ENCODE data around the gene PIGL.

The PIGL gene

GRCh38 chr17:16363749-16364536 lies 146.9 kb downstream of the PIGL start:
- DNase-seq = peak; percentile 15 to 74

- DNase-seq = no peak
Observed at GRCh38 chr17:16364625-16365024, 147.6 kb downstream of the PIGL start.

DNA sequence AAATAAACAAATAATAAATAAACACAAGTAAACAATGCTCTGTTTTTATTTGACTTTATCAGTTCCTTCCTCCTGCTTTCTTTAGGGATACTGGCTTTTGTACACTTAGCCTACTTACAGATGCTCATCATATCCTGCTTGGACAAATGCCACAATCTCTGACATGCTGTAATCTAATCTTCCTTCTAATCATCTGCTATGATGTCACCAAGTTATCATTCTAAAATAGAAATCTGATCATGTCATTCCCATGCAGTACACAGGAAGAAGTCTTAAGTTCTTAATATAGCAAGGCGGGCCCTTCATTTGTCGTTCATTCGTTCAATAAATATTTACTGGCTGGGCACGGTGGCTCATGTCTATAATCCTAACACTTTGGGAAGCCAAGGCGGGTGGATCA lies 154.7 kb downstream of the PIGL start:
- DNase-seq = no peak

- DNase-seq = no peak
Observed at GRCh38 chr17:16374146-16374938, 157.3 kb downstream of the PIGL start.
